HCT116 (cell line): ENCODE results near the gene RASGRF2. TPM values are rescaled to one million over a fixed set of nuclear protein-coding genes. Genes with fewer than 3 reads are reported as not detected.

Experiments used
- ATAC-seq: fragments of 200-7000 bp; cut with Tn5 transposase; 2 replicates; pipeline ENCODE4 v1.9.1; 2020; ENCODE audit warnings: mild to moderate bottlenecking, moderate library complexity
- BruUV-seq: library from RNA; stranded (reverse); fragments of 400-500 nt; replicated peaks from 2 replicates; lab custom pipeline; 2021; lab: Mats Ljungman, UMichigan
- CTCF ChIA-PET: fragments of 300-600 bp; sonication (Branson Sonifier 250); formaldehyde crosslinking; loops from one replicate; lab custom pipeline; 2021; ENCODE audit warnings: antibody characterized with exemption; lab: Charles Lee
- POLR2A ChIA-PET: fragments of 300-600, 350-600 bp; sonication (Branson Sonifier 250); formaldehyde crosslinking; loops from one replicate; lab custom pipeline; 2021; ENCODE audit warnings: antibody characterized with exemption; lab: Charles Lee
- RAD21 ChIA-PET, 2 experiments: fragments of 300-600 bp; sonication (Branson Sonifier 250); formaldehyde crosslinking; loops; one replicate each; lab custom pipeline; 2023; ENCODE audit warnings: low total read pairs in 2 of 2; ENCODE audit not compliant: uncharacterized antibody in 2 of 2, unreplicated experiment in 2 of 2, low non-redundant PET in 1 of 2; lab: Charles Lee
- DNase-seq: peaks from one replicate; pipeline ENCODE4 v3.0.0-alpha.2; 2010; ENCODE audit warnings: low read depth, low spot score
- H2AFZ ChIP-seq: fragments of 200-600 bp; shearing (Covaris generic), sonication (generic); 2 replicates; pipeline ENCODE4 v1.6.1; 2017; ENCODE audit warnings: low read depth, mixed run types, mixed read lengths, antibody characterized with exemption, low read length; ENCODE audit not compliant: poor library complexity, severe bottlenecking
- H3K27ac ChIP-seq: 2 replicates; pipeline ENCODE4 v1.5.1; 2012; ENCODE audit warnings: low read depth, low read length
- H3K27me3 ChIP-seq: fragments of 200-600 bp; sonication (generic); 2 replicates; pipeline ENCODE4 v1.6.1; 2016; ENCODE audit warnings: mixed run types, low read length, mixed read lengths; ENCODE audit not compliant: insufficient read depth
- H3K36me3 ChIP-seq, 2 experiments: fragments of 200-500 bp in 1 of 2; fragments of 200-600 bp in 1 of 2; sonication (Bioruptor generic) in 1 of 2; sonication (generic) in 1 of 2; 2 replicates each; pipeline versions ENCODE4 v1.5.1 to v1.6.1; 2014 to 2016; ENCODE audit warnings: low read length in 2 of 2, inconsistent platforms in 1 of 2, mixed read lengths in 1 of 2, mixed run types in 1 of 2; ENCODE audit not compliant: insufficient read depth in 2 of 2, control insufficient read depth in 1 of 2
- H3K4me1 ChIP-seq, 2 experiments: fragments of 200-600 bp in 1 of 2; sonication (generic) in 1 of 2; 2 replicates each; pipeline versions ENCODE4 v1.5.1 to v1.6.1; 2012 to 2017; ENCODE audit warnings: low read length in 2 of 2, inconsistent platforms in 1 of 2, mild to moderate bottlenecking in 1 of 2, mixed read lengths in 1 of 2, mixed run types in 1 of 2, moderate library complexity in 1 of 2; ENCODE audit not compliant: insufficient read depth in 2 of 2, control insufficient read depth in 1 of 2
- H3K4me2 ChIP-seq: fragments of 200-600 bp; sonication (generic); 2 replicates; pipeline ENCODE4 v1.6.1; 2017; ENCODE audit warnings: mixed run types, low read length, mixed read lengths
- H3K4me3 ChIP-seq, 2 experiments: fragments of 200-600 bp in 1 of 2; sonication (generic) in 1 of 2; replicated peaks in 1 of 2; 2 replicates each; pipeline ENCODE4 v1.5.1; 2011 to 2016; ENCODE audit warnings: low read length in 2 of 2, control low read depth in 1 of 2, low read depth in 1 of 2, mild to moderate bottlenecking in 1 of 2, mixed read lengths in 1 of 2, mixed run types in 1 of 2
- H3K79me2 ChIP-seq: fragments of 200-600 bp; sonication (generic); 2 replicates; pipeline ENCODE4 v1.6.1; 2017; ENCODE audit warnings: mild to moderate bottlenecking, mixed run types, low read length, moderate library complexity, mixed read lengths; ENCODE audit not compliant: insufficient read depth
- H3K9ac ChIP-seq: fragments of 200-600 bp; sonication (generic); 2 replicates; pipeline ENCODE4 v1.6.1; 2016; ENCODE audit warnings: low read length, mixed read lengths
- H3K9me2 ChIP-seq: fragments of 200-600 bp; sonication (generic), shearing (Covaris generic); 2 replicates; pipeline ENCODE4 v1.6.1; 2017; ENCODE audit warnings: mixed run types, mild to moderate bottlenecking, moderate library complexity; ENCODE audit not compliant: insufficient read depth
- H3K9me3 ChIP-seq, 2 experiments: fragments of 200-500 bp in 1 of 2; fragments of 200-600 bp in 1 of 2; sonication (Bioruptor generic) in 1 of 2; sonication (generic) in 1 of 2; 2 replicates each; pipeline ENCODE4 v1.6.1; 2014 to 2017; ENCODE audit warnings: low read length in 2 of 2, mixed read lengths in 2 of 2, inconsistent platforms in 1 of 2, low read depth in 1 of 2, mild to moderate bottlenecking in 1 of 2, mixed run types in 1 of 2, moderate library complexity in 1 of 2; ENCODE audit not compliant: control insufficient read depth in 1 of 2, insufficient read depth in 1 of 2
- H4K20me1 ChIP-seq: fragments of 200-600 bp; sonication (generic), shearing (Covaris generic); 2 replicates; pipeline ENCODE4 v1.6.1; 2017; ENCODE audit warnings: mixed run types, mild to moderate bottlenecking, moderate library complexity; ENCODE audit not compliant: insufficient read depth
- CBX3 ChIP-seq: IDR thresholded peaks from 2 replicates; pipeline ENCODE4 v1.6.1; 2012; ENCODE audit warnings: low read depth
- EZH2phosphoT487 ChIP-seq: fragments of 200-600 bp; IDR thresholded peaks from 2 replicates; pipeline ENCODE4 v1.6.1; 2018; ENCODE audit warnings: antibody characterized with exemption, borderline replicate concordance
- FOSL1 ChIP-seq: IDR thresholded peaks from 2 replicates; pipeline ENCODE4 v1.6.1; 2012; ENCODE audit warnings: low read depth
- POLR2AphosphoS5 ChIP-seq: IDR thresholded peaks from 2 replicates; pipeline ENCODE4 v1.6.1; 2011; ENCODE audit warnings: mild to moderate bottlenecking, low read depth, low read length, moderate library complexity
- SP1 ChIP-seq: IDR thresholded peaks from 2 replicates; pipeline ENCODE4 v1.6.1; 2012; ENCODE audit warnings: low read depth
- TCF7L2 ChIP-seq: IDR thresholded peaks from 2 replicates; pipeline ENCODE4 v1.7.0; 2011; ENCODE audit warnings: borderline replicate concordance, inconsistent platforms; ENCODE audit not compliant: insufficient read depth, insufficient read length; ENCODE audit errors: extremely low read depth
- YY1 ChIP-seq: IDR thresholded peaks from 2 replicates; pipeline ENCODE4 v1.6.1; 2011; ENCODE audit warnings: low read length, low read depth, moderate library complexity, mild to moderate bottlenecking; ENCODE audit not compliant: insufficient replicate concordance; ENCODE audit errors: extremely low read depth
- ZNF274 ChIP-seq: fragments of 200-500 bp; sonication (Bioruptor generic); IDR thresholded peaks from 2 replicates; pipeline ENCODE4 v1.6.1; 2014; ENCODE audit warnings: mild to moderate bottlenecking, low read depth, low read length, inconsistent platforms
- intact Hi-C: fragments of 100-400 bp; cut with micrococcal nuclease; formaldehyde crosslinking; loops from 2 replicates; pipeline ENCODE4 v1.10.0; 2022
- total RNA-seq: library from RNA; stranded (reverse); gene quantifications from one replicate; pipeline ENCODE4 v1.2.1, GENCODE V29; 2021; ENCODE audit not compliant: unreplicated experiment
- TF ChIP-seq, protein P1 (sequence below): IDR thresholded peaks from 2 replicates; pipeline ENCODE4 v1.6.1; 2012
- TF ChIP-seq, protein P2 (sequence below), 3 experiments: fragments of 200-600 bp in 1 of 3; sonication (generic) in 1 of 3; IDR thresholded peaks in 2 of 3; conservative IDR thresholded peaks in 1 of 3; 2 replicates each; pipeline ENCODE4 v1.5.1; 2012 to 2017; ENCODE audit warnings: low read depth in 2 of 3, low read length in 2 of 3, antibody characterized with exemption in 1 of 3, borderline replicate concordance in 1 of 3, control low read depth in 1 of 3, mild to moderate bottlenecking in 1 of 3, mixed read lengths in 1 of 3, mixed run types in 1 of 3, moderate library complexity in 1 of 3; ENCODE audit not compliant: insufficient read depth in 1 of 3
- TF ChIP-seq, protein P3 (sequence below): IDR thresholded peaks from 2 replicates; pipeline ENCODE4 v1.6.1; 2012; ENCODE audit warnings: low read depth
- TF ChIP-seq, protein P4 (sequence below): IDR thresholded peaks from 2 replicates; pipeline ENCODE4 v1.6.1; 2012

The RASGRF2 gene
- total RNA-seq, 1 experiment from 2014 or later, result 0.05 TPM

DNA sequence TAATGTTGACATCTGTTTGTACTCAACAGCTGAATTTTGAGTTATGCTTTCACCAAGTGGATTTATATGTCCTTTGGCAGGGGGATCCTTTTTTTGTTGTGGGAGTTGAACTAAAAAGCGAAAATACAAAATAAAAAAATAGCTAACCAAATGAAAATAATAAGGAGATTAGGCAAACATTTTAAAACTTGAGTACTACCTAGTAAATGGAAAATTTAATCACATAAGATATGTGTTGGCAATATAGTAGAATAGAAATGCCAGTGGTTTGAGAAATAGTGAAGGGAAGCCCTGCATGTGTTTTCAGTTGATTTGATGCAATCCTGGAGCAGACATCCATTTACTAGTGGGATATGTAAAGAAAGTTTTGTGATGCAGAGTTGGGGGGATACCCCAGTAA lies 98.0 kb downstream of the RASGRF2 start:
- TF ChIP-seq ZNF274 (no peak), FOSL1 (no peak), EZH2phosphoT487 (no peak), CBX3 (no peak), TCF7L2 (no peak), POLR2AphosphoS5 (no peak), SP1 (no peak), YY1 (no peak)
- TF ChIP-seq, protein P1, sequence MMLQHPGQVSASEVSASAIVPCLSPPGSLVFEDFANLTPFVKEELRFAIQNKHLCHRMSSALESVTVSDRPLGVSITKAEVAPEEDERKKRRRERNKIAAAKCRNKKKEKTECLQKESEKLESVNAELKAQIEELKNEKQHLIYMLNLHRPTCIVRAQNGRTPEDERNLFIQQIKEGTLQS, result no peak
- TF ChIP-seq, protein P2, sequence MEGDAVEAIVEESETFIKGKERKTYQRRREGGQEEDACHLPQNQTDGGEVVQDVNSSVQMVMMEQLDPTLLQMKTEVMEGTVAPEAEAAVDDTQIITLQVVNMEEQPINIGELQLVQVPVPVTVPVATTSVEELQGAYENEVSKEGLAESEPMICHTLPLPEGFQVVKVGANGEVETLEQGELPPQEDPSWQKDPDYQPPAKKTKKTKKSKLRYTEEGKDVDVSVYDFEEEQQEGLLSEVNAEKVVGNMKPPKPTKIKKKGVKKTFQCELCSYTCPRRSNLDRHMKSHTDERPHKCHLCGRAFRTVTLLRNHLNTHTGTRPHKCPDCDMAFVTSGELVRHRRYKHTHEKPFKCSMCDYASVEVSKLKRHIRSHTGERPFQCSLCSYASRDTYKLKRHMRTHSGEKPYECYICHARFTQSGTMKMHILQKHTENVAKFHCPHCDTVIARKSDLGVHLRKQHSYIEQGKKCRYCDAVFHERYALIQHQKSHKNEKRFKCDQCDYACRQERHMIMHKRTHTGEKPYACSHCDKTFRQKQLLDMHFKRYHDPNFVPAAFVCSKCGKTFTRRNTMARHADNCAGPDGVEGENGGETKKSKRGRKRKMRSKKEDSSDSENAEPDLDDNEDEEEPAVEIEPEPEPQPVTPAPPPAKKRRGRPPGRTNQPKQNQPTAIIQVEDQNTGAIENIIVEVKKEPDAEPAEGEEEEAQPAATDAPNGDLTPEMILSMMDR (IDR thresholded peaks at IDR 0.05 in 2 of 3, conservative IDR thresholded peaks at IDR 0.05 in 1 of 3; ENCODE audit: borderline replicate concordance in 1 of 3, insufficient read depth in 1 of 3, low read depth in 2 of 3, low read length in 2 of 3), result no peak
- TF ChIP-seq, protein P3, sequence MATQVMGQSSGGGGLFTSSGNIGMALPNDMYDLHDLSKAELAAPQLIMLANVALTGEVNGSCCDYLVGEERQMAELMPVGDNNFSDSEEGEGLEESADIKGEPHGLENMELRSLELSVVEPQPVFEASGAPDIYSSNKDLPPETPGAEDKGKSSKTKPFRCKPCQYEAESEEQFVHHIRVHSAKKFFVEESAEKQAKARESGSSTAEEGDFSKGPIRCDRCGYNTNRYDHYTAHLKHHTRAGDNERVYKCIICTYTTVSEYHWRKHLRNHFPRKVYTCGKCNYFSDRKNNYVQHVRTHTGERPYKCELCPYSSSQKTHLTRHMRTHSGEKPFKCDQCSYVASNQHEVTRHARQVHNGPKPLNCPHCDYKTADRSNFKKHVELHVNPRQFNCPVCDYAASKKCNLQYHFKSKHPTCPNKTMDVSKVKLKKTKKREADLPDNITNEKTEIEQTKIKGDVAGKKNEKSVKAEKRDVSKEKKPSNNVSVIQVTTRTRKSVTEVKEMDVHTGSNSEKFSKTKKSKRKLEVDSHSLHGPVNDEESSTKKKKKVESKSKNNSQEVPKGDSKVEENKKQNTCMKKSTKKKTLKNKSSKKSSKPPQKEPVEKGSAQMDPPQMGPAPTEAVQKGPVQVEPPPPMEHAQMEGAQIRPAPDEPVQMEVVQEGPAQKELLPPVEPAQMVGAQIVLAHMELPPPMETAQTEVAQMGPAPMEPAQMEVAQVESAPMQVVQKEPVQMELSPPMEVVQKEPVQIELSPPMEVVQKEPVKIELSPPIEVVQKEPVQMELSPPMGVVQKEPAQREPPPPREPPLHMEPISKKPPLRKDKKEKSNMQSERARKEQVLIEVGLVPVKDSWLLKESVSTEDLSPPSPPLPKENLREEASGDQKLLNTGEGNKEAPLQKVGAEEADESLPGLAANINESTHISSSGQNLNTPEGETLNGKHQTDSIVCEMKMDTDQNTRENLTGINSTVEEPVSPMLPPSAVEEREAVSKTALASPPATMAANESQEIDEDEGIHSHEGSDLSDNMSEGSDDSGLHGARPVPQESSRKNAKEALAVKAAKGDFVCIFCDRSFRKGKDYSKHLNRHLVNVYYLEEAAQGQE, result no peak
- TF ChIP-seq, protein P4, sequence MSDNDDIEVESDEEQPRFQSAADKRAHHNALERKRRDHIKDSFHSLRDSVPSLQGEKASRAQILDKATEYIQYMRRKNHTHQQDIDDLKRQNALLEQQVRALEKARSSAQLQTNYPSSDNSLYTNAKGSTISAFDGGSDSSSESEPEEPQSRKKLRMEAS, result no peak
- RAD21 ChIA-PET, result no interaction called here
- BruUV-seq, result no TSS peak
- no peak overlapping the region for H3K4me3 ChIP-seq
- H3K4me1 ChIP-seq, result no peaks in the 10 kb centered on the region
- H3K4me2 ChIP-seq, result no peak overlapping the region
- H3K9me2 ChIP-seq, result no peaks in the 10 kb centered on the region
- no peak overlapping the region for H3K9ac ChIP-seq
- H3K79me2 ChIP-seq, result no peaks in the 10 kb centered on the region
- POLR2A ChIA-PET, result no interaction called here
- CTCF ChIA-PET, result no interaction called here
- H4K20me1 ChIP-seq, result no peaks in the 10 kb centered on the region
- intact Hi-C loops, result no loop called here
- H3K27ac ChIP-seq, result no peak overlapping the region
- no peak overlapping the region for H2AFZ ChIP-seq
- ATAC-seq (no peak), DNase-seq (no peak)
- H3K36me3 ChIP-seq, result no peaks in the 10 kb centered on the region
- H3K27me3 ChIP-seq, result no peaks in the 10 kb centered on the region
- H3K9me3 ChIP-seq, result no peaks in the 10 kb centered on the region
